K562 (cell line): ENCODE data around the gene ST3GAL5.

Source experiments
- POLR2A ChIP-seq: fragments of 450-650 bp; conservative IDR thresholded peaks from 2 replicates; pipeline ENCODE4 v1.6.1; 2016
- ZNF274 ChIP-seq: IDR thresholded peaks from 2 replicates; pipeline ENCODE4 v1.6.1; 2011; ENCODE audit warnings: low read depth, mild to moderate bottlenecking, low read length, moderate library complexity, borderline replicate concordance

GRCh38 chr2:85830645-85831044, 58.1 kb downstream of the ST3GAL5 start:
- no peak for TF ChIP-seq ZNF274
- TF ChIP-seq POLR2A = no peak
